PC-9 (cell line): Measurements from ENCODE around the gene BCL2. TPM values are rescaled to one million over a fixed set of nuclear protein-coding genes. Genes with fewer than 3 reads are reported as not detected.

ENCODE experiments used
- BruUV-seq: library from RNA; stranded (reverse); fragments of 400-500 nt; replicated peaks from 2 replicates; lab custom pipeline; 2021; lab: Mats Ljungman, UMichigan
- CTCF ChIA-PET: fragments of 300-600 bp; sonication (Branson Sonifier 250); formaldehyde crosslinking; loops from one replicate; lab custom pipeline; 2022; ENCODE audit warnings: antibody characterized with exemption; lab: Charles Lee
- POLR2A ChIA-PET: fragments of 300-600 bp; sonication (Branson Sonifier 250); formaldehyde crosslinking; loops from one replicate; lab custom pipeline; 2022; ENCODE audit warnings: antibody characterized with exemption; ENCODE audit not compliant: unreplicated experiment; lab: Charles Lee
- DNase-seq, 2 experiments: peaks; one replicate each; pipeline versions ENCODE4 v3.0.0 to v3.0.0-alpha.2; 2015 to 2022; ENCODE audit warnings: mixed read lengths in 1 of 2
- H2AFZ ChIP-seq: fragments of 200-600 bp; sonication (generic); 2 replicates; pipeline ENCODE4 v1.8.1; 2017; ENCODE audit warnings: antibody characterized with exemption
- H3F3A ChIP-seq: fragments of 200-600 bp; sonication (generic); 2 replicates; pipeline ENCODE4 v1.8.1; 2017; ENCODE audit warnings: antibody characterized with exemption, mild to moderate bottlenecking, low read depth; ENCODE audit not compliant: insufficient read depth
- H3K27ac ChIP-seq: fragments of 200-600 bp; sonication (generic); 2 replicates; pipeline ENCODE4 v1.6.1; 2016; ENCODE audit warnings: mixed run types
- H3K27me3 ChIP-seq: fragments of 200-600 bp; sonication (generic); 2 replicates; pipeline ENCODE4 v1.6.1; 2016; ENCODE audit warnings: low read depth, mixed run types; ENCODE audit not compliant: insufficient read depth
- H3K36me3 ChIP-seq: fragments of 200-600 bp; sonication (generic); 2 replicates; pipeline ENCODE4 v1.6.1; 2016; ENCODE audit warnings: low read depth, mixed run types
- H3K4me1 ChIP-seq: fragments of 200-600 bp; sonication (generic); replicated peaks from 2 replicates; pipeline ENCODE4 v1.6.1; 2016; ENCODE audit warnings: mixed run types; ENCODE audit not compliant: insufficient read depth
- H3K4me2 ChIP-seq: fragments of 200-600 bp; sonication (generic); 2 replicates; pipeline ENCODE4 v1.6.1; 2017; ENCODE audit warnings: mixed run types
- H3K4me3 ChIP-seq: fragments of 200-600 bp; sonication (generic); 2 replicates; pipeline ENCODE4 v1.6.1; 2016; ENCODE audit warnings: mixed run types
- H3K79me2 ChIP-seq: fragments of 200-600 bp; sonication (generic); 2 replicates; pipeline ENCODE4 v1.6.1; 2017; ENCODE audit warnings: low read depth, mixed run types
- H3K9me2 ChIP-seq: fragments of 200-600 bp; sonication (generic); 2 replicates; pipeline ENCODE4 v1.8.1; 2017; ENCODE audit warnings: mild to moderate bottlenecking; ENCODE audit not compliant: insufficient read depth
- H3K9me3 ChIP-seq: fragments of 200-600 bp; sonication (generic); 2 replicates; pipeline ENCODE4 v1.8.1; 2016; ENCODE audit warnings: low read depth; ENCODE audit not compliant: insufficient read depth
- H4K20me1 ChIP-seq: fragments of 200-600 bp; sonication (generic); 2 replicates; pipeline ENCODE4 v1.8.1; 2017; ENCODE audit not compliant: insufficient read depth
- EZH2 ChIP-seq: fragments of 200-600 bp; sonication (generic); IDR thresholded peaks from 2 replicates; pipeline ENCODE4 v1.8.0; 2017; ENCODE audit warnings: antibody characterized with exemption, low read depth
- intact Hi-C: fragments of 100-400 bp; cut with micrococcal nuclease; formaldehyde crosslinking; loops from one replicate; pipeline ENCODE4 v1.10.0; 2022; ENCODE audit not compliant: unreplicated experiment
- total RNA-seq: library from RNA; stranded (reverse); gene quantifications from 2 replicates; pipeline ENCODE4 v1.2.3, GENCODE V29; 2021
- TF ChIP-seq, protein P1 (sequence below): fragments of 200-600 bp; sonication (generic); conservative IDR thresholded peaks from 2 replicates; pipeline ENCODE4 v1.6.1; 2017; ENCODE audit warnings: mixed run types, antibody characterized with exemption, mild to moderate bottlenecking, moderate library complexity

BCL2 gene
- total RNA-seq, 1 experiment from 2014 or later: 2.0 TPM

- ChIA-PET POLR2A (no interaction called here), CTCF (no interaction called here)
- no peak overlapping the region for H3K27ac ChIP-seq
- no peaks in the 10 kb centered on the region for H3F3A ChIP-seq
- no peaks in the 10 kb centered on the region for H4K20me1 ChIP-seq
- no peaks in the 10 kb centered on the region for H3K27me3 ChIP-seq
- no peaks in the 10 kb centered on the region for H3K79me2 ChIP-seq
- 0 out of 2 replicates have a peak, but pooled peaks cover 6% of the 10 kb centered on the region for H3K9me2 ChIP-seq
- H2AFZ ChIP-seq: no peak overlapping the region
- H3K36me3 ChIP-seq: no peaks in the 10 kb centered on the region
- H3K9me3 ChIP-seq: no peaks in the 10 kb centered on the region
- no peaks in the 10 kb centered on the region for H3K4me1 ChIP-seq
- BruUV-seq: no TSS peak
- H3K4me3 ChIP-seq: no peak overlapping the region
- intact Hi-C loops: no loop called here
- no peak for DNase-seq
- no peak overlapping the region for H3K4me2 ChIP-seq
- TF ChIP-seq, protein P1, sequence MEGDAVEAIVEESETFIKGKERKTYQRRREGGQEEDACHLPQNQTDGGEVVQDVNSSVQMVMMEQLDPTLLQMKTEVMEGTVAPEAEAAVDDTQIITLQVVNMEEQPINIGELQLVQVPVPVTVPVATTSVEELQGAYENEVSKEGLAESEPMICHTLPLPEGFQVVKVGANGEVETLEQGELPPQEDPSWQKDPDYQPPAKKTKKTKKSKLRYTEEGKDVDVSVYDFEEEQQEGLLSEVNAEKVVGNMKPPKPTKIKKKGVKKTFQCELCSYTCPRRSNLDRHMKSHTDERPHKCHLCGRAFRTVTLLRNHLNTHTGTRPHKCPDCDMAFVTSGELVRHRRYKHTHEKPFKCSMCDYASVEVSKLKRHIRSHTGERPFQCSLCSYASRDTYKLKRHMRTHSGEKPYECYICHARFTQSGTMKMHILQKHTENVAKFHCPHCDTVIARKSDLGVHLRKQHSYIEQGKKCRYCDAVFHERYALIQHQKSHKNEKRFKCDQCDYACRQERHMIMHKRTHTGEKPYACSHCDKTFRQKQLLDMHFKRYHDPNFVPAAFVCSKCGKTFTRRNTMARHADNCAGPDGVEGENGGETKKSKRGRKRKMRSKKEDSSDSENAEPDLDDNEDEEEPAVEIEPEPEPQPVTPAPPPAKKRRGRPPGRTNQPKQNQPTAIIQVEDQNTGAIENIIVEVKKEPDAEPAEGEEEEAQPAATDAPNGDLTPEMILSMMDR: no peak
- TF ChIP-seq EZH2: no peak
Observed at GRCh38 chr18:63106727-63107126, 212.8 kb downstream of the BCL2 start.

GRCh38 chr18:63105636-63106316 is 213.8 kb downstream of the BCL2 start:
- no TSS peak for BruUV-seq
- H2AFZ ChIP-seq: no peak overlapping the region
- H3K4me1 ChIP-seq: no peaks in the 10 kb centered on the region
- H3K27me3 ChIP-seq: no peaks in the 10 kb centered on the region
- no peaks in the 10 kb centered on the region for H3K9me3 ChIP-seq
- H3K4me3 ChIP-seq: no peak overlapping the region
- ChIA-PET POLR2A (no interaction called here), CTCF (no interaction called here)
- H3K36me3 ChIP-seq: no peaks in the 10 kb centered on the region
- no peak for DNase-seq
- no peaks in the 10 kb centered on the region for H3K79me2 ChIP-seq
- H4K20me1 ChIP-seq: no peaks in the 10 kb centered on the region
- no peak overlapping the region for H3K27ac ChIP-seq
- no peak overlapping the region for H3K4me2 ChIP-seq
- intact Hi-C loops: no loop called here
- 0 out of 2 replicates have a peak, but pooled peaks cover 2% of the 10 kb centered on the region for H3K9me2 ChIP-seq
- H3F3A ChIP-seq: no peaks in the 10 kb centered on the region
- TF ChIP-seq, protein P1: no peak
- TF ChIP-seq EZH2: no peak

GRCh38 chr18:63104868-63105267 is 214.7 kb downstream of the BCL2 start:
- H3K9me3 ChIP-seq: no peaks in the 10 kb centered on the region
- no peaks in the 10 kb centered on the region for H3K79me2 ChIP-seq
- H4K20me1 ChIP-seq: no peaks in the 10 kb centered on the region
- POLR2A ChIA-PET: no interaction called here
- DNase-seq: no peak
- no peak overlapping the region for H3K4me2 ChIP-seq
- no peak overlapping the region for H3K27ac ChIP-seq
- TF ChIP-seq, protein P1: no peak
- TF ChIP-seq EZH2: no peak
- no peaks in the 10 kb centered on the region for H3K9me2 ChIP-seq
- no peaks in the 10 kb centered on the region for H3K4me1 ChIP-seq
- no peaks in the 10 kb centered on the region for H3F3A ChIP-seq
- no peaks in the 10 kb centered on the region for H3K36me3 ChIP-seq
- no peaks in the 10 kb centered on the region for H3K27me3 ChIP-seq
- intact Hi-C loops: no loop called here
- CTCF ChIA-PET: no interaction called here
- H3K4me3 ChIP-seq: no peak overlapping the region
- no peak overlapping the region for H2AFZ ChIP-seq
- no TSS peak for BruUV-seq
